ENCODE data around the gene PCDHAC2.

- TF ChIP-seq RCOR1 (IDR thresholded peaks at IDR 0.05; ENCODE audit: low read length) (no peak), CTCF (IDR thresholded peaks at IDR 0.05) (no peak)
- TF ChIP-seq, protein P1, sequence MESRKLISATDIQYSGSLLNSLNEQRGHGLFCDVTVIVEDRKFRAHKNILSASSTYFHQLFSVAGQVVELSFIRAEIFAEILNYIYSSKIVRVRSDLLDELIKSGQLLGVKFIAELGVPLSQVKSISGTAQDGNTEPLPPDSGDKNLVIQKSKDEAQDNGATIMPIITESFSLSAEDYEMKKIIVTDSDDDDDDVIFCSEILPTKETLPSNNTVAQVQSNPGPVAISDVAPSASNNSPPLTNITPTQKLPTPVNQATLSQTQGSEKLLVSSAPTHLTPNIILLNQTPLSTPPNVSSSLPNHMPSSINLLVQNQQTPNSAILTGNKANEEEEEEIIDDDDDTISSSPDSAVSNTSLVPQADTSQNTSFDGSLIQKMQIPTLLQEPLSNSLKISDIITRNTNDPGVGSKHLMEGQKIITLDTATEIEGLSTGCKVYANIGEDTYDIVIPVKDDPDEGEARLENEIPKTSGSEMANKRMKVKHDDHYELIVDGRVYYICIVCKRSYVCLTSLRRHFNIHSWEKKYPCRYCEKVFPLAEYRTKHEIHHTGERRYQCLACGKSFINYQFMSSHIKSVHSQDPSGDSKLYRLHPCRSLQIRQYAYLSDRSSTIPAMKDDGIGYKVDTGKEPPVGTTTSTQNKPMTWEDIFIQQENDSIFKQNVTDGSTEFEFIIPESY (IDR thresholded peaks at IDR 0.05; ENCODE audit: borderline replicate concordance, low read depth), result no peak
Observed at GRCh38 chr5:140973550-140973949, 7.3 kb downstream of the PCDHAC2 start.
